GM23338 (cell line): ENCODE measurements around the gene ATAD2B. TPM values are rescaled to one million over a fixed set of nuclear protein-coding genes. Genes with fewer than 3 reads are reported as not detected.
A peak's percentile ranks its signal among the peaks of the same experiment; 100 is the strongest.

Experiments
- ATAC-seq: fragments of 200-7000 bp; cut with Tn5 transposase; 3 replicates; pipeline ENCODE4 v1.9.1; 2020
- DNase-seq: peaks from one replicate; pipeline ENCODE4 v3.0.0-alpha.2; 2015; ENCODE audit warnings: low spot score
- H2AFZ ChIP-seq: fragments of 200-600 bp; sonication (generic); 2 replicates; pipeline ENCODE4 v1.8.0; 2016; ENCODE audit warnings: antibody characterized with exemption, mild to moderate bottlenecking, moderate library complexity
- H3F3A ChIP-seq: fragments of 200-600 bp; sonication (generic); replicated peaks from 2 replicates; pipeline ENCODE4 v1.8.0; 2017; ENCODE audit warnings: antibody characterized with exemption, mixed run types, low read depth
- H3K27ac ChIP-seq: fragments of 200-600 bp; sonication (generic); 2 replicates; pipeline ENCODE4 v1.6.1; 2016; ENCODE audit warnings: low read depth
- H3K27me3 ChIP-seq: fragments of 200-600 bp; sonication (generic); 2 replicates; pipeline ENCODE4 v1.8.0; 2016; ENCODE audit warnings: mild to moderate bottlenecking, mixed run types, moderate library complexity; ENCODE audit not compliant: insufficient read depth
- H3K36me3 ChIP-seq: fragments of 200-600 bp; sonication (generic); 2 replicates; pipeline ENCODE4 v1.8.0; 2016; ENCODE audit warnings: mild to moderate bottlenecking; ENCODE audit not compliant: insufficient read depth
- H3K4me1 ChIP-seq: fragments of 200-600 bp; sonication (generic); 2 replicates; pipeline ENCODE4 v1.8.0; 2016; ENCODE audit warnings: mild to moderate bottlenecking, moderate library complexity; ENCODE audit not compliant: insufficient read depth
- H3K4me2 ChIP-seq: fragments of 200-600 bp; sonication (generic); 2 replicates; pipeline ENCODE4 v1.7.1; 2017; ENCODE audit warnings: mixed run types
- H3K4me3 ChIP-seq: fragments of 200-600 bp; sonication (generic); 2 replicates; pipeline ENCODE4 v1.6.1; 2016; ENCODE audit warnings: mixed run types
- H3K79me2 ChIP-seq: fragments of 200-600 bp; sonication (generic); replicated peaks from 2 replicates; pipeline ENCODE4 v1.8.0; 2017; ENCODE audit warnings: mild to moderate bottlenecking; ENCODE audit not compliant: insufficient read depth
- H3K9me2 ChIP-seq: fragments of 200-600 bp; sonication (generic); 2 replicates; pipeline ENCODE4 v1.8.0; 2017; ENCODE audit not compliant: insufficient read depth
- H4K20me1 ChIP-seq: fragments of 200-600 bp; sonication (generic); replicated peaks from 2 replicates; pipeline ENCODE4 v1.8.0; 2017; ENCODE audit warnings: mild to moderate bottlenecking; ENCODE audit not compliant: insufficient read depth
- H3K27ac Mint-ChIP-seq: 2 replicates; pipeline ENCODE4 v1.8.0; 2020; ENCODE audit warnings: inconsistent platforms, mild to moderate bottlenecking, moderate library complexity, mixed read lengths
- H3K27me3 Mint-ChIP-seq: 3 replicates; pipeline ENCODE4 v1.8.0; 2022; ENCODE audit warnings: low read depth, mild to moderate bottlenecking, moderate library complexity, mixed read lengths, inconsistent platforms; ENCODE audit not compliant: insufficient read depth, poor library complexity
- H3K36me3 Mint-ChIP-seq: 3 replicates; pipeline ENCODE4 v1.8.0; 2021; ENCODE audit warnings: low read depth, mild to moderate bottlenecking, inconsistent platforms, moderate library complexity, mixed read lengths
- H3K4me1 Mint-ChIP-seq: 3 replicates; pipeline ENCODE4 v1.8.0; 2020; ENCODE audit warnings: mild to moderate bottlenecking, inconsistent platforms, mixed read lengths
- H3K4me3 Mint-ChIP-seq: 3 replicates; pipeline ENCODE4 v1.8.0; 2021; ENCODE audit warnings: moderate library complexity, mild to moderate bottlenecking, inconsistent platforms, mixed read lengths
- H3K9me3 Mint-ChIP-seq: 3 replicates; pipeline ENCODE4 v1.8.0; 2020; ENCODE audit warnings: moderate library complexity, mild to moderate bottlenecking, inconsistent platforms, mixed read lengths
- CREB1 ChIP-seq: fragments of 250-450 bp; sonication (Bioruptor Pico); IDR thresholded peaks from 2 replicates; pipeline ENCODE4 v1.5.0; 2020; ENCODE audit warnings: low read depth, mild to moderate bottlenecking, moderate library complexity
- JUNB ChIP-seq: IDR thresholded peaks from one replicate; pipeline ENCODE4 v1.6.1; 2016; ENCODE audit warnings: antibody characterized with exemption; ENCODE audit not compliant: unreplicated experiment
- NANOG ChIP-seq: IDR thresholded peaks from 2 replicates; pipeline ENCODE4 v1.6.1; 2016; ENCODE audit warnings: antibody characterized with exemption, borderline replicate concordance
- POLR2AphosphoS5 ChIP-seq: IDR thresholded peaks from 2 replicates; pipeline ENCODE4 v1.6.1; 2016; ENCODE audit warnings: antibody characterized with exemption, low read depth
- STAT1 ChIP-seq: IDR thresholded peaks from one replicate; pipeline ENCODE4 v1.6.1; 2016; ENCODE audit warnings: antibody characterized with exemption; ENCODE audit not compliant: unreplicated experiment
- ZNF114 ChIP-seq: fragments of 250-450 bp; sonication (Bioruptor Pico); IDR thresholded peaks from 2 replicates; pipeline ENCODE4 v1.5.0; 2020; ENCODE audit warnings: mild to moderate bottlenecking, moderate library complexity
- ZNF331 ChIP-seq: fragments of 250-450 bp; sonication (Bioruptor Pico); IDR thresholded peaks from 2 replicates; pipeline ENCODE4 v1.5.0; 2020; ENCODE audit warnings: low read depth, mild to moderate bottlenecking, moderate library complexity
- polyA plus RNA-seq: library from polyadenylated mRNA; unstranded; fragments of >200 nt; fragmentation: Nextera tagmentation; extraction: Ambion mirVana; gene quantifications from 2 replicates; pipeline ENCODE4 v1.2.1, GENCODE V29; 2016
- total RNA-seq: library from RNA; depleted of rRNA; stranded (reverse); fragments of >200 nt; shearing (Covaris generic); gene quantifications from 2 replicates; pipeline ENCODE4 v1.2.3, GENCODE V29; 2014
- TF ChIP-seq, protein P1 (sequence below), 2 experiments: fragments of 200-600 bp in 1 of 2; sonication (generic) in 1 of 2; conservative IDR thresholded peaks; 2 replicates each; pipeline versions ENCODE4 v1.5.1 to v1.6.1; 2016 to 2017; ENCODE audit warnings: antibody characterized with exemption in 2 of 2, low read depth in 2 of 2, mild to moderate bottlenecking in 2 of 2, moderate library complexity in 1 of 2
- TF ChIP-seq, protein P2 (sequence below): IDR thresholded peaks from 2 replicates; pipeline ENCODE4 v1.6.1; 2016; ENCODE audit warnings: antibody characterized with exemption
- TF ChIP-seq, protein P3 (sequence below): IDR thresholded peaks from one replicate; pipeline ENCODE4 v1.6.1; 2018; ENCODE audit warnings: antibody characterized with exemption; ENCODE audit not compliant: unreplicated experiment

The ATAD2B gene
- total and polyA plus RNA-seq, 2 experiments from 2014 or later, result 12.4 to 19.3 TPM

DNA sequence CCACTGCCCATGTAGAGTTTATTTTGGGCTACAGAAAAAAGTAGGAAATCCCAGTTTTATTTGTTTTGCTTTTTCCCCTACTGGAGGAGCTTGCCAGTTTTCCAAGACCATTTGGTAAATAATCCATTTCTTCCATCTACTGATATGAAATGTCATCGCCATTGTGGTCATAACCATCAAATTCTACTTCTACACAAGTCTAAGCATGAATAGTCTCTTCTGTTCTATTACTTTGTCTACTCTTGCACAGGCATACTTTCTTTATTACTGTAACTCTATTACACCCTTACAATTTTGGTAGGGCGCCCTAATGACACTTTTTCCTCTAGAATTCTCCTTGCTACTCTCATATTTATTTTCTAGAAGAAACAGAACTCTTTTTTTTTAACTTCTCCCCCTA is 120.7 kb downstream of the ATAD2B start (continued):
- TF ChIP-seq CREB1 (CRISPR knock-in tag) (no peak), ZNF114 (CRISPR knock-in tag) (no peak), JUNB (no peak), NANOG (no peak), POLR2AphosphoS5 (no peak), ZNF331 (CRISPR knock-in tag) (no peak)
- TF ChIP-seq, protein P1, sequence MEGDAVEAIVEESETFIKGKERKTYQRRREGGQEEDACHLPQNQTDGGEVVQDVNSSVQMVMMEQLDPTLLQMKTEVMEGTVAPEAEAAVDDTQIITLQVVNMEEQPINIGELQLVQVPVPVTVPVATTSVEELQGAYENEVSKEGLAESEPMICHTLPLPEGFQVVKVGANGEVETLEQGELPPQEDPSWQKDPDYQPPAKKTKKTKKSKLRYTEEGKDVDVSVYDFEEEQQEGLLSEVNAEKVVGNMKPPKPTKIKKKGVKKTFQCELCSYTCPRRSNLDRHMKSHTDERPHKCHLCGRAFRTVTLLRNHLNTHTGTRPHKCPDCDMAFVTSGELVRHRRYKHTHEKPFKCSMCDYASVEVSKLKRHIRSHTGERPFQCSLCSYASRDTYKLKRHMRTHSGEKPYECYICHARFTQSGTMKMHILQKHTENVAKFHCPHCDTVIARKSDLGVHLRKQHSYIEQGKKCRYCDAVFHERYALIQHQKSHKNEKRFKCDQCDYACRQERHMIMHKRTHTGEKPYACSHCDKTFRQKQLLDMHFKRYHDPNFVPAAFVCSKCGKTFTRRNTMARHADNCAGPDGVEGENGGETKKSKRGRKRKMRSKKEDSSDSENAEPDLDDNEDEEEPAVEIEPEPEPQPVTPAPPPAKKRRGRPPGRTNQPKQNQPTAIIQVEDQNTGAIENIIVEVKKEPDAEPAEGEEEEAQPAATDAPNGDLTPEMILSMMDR (conservative IDR thresholded peaks at IDR 0.05; ENCODE audit: low read depth in 2 of 2), result no peak
- TF ChIP-seq, protein P2, sequence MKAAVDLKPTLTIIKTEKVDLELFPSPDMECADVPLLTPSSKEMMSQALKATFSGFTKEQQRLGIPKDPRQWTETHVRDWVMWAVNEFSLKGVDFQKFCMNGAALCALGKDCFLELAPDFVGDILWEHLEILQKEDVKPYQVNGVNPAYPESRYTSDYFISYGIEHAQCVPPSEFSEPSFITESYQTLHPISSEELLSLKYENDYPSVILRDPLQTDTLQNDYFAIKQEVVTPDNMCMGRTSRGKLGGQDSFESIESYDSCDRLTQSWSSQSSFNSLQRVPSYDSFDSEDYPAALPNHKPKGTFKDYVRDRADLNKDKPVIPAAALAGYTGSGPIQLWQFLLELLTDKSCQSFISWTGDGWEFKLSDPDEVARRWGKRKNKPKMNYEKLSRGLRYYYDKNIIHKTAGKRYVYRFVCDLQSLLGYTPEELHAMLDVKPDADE, result no peak

DNA sequence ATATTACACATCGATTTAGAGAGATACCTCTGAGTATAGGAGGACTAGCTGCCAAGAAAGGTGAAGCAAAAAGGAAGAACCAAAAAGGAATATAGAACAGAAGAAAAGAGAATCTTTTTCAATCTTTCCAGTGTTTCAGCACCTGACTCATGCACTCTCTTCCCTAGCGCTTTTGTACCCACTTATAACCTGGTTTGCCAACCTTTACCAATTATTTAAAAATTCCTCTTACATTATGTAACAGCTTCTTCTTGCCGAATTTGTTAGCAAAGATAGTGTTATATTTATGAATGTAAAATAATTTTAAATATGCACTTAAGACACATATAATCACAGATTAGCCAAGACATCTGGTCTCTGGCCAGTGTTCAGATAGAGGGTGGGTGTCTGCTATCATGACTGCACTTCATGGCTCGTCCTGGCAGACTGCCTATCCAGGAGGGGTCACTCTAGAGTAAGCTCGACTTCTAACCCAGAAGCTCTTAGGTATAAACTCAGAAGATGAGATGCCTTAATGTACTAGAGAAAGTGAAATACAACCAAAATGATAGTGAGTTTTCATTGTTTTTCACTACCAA is 122.9 kb downstream of the ATAD2B start:
- ATAC-seq (peak; percentile 99), DNase-seq (peak; percentile 68)
- H3K4me1 Mint-ChIP-seq, result no peaks in the 10 kb centered on the region
- no peaks in the 10 kb centered on the region for H3F3A ChIP-seq
- H3K36me3 Mint-ChIP-seq, result peaks cover 3% of the 10 kb centered on the region; the same call in 1 of the 3 replicates
- H3K27me3 ChIP-seq, result no peaks in the 10 kb centered on the region
- no peak overlapping the region for H3K27ac ChIP-seq
- H4K20me1 ChIP-seq, result no peaks in the 10 kb centered on the region
- no peak overlapping the region for H3K4me3 ChIP-seq
- H3K27ac Mint-ChIP-seq, result no peak overlapping the region
- H3K4me2 ChIP-seq, result no peak overlapping the region
- no peaks in the 10 kb centered on the region for H3K4me1 ChIP-seq
- H3K27me3 Mint-ChIP-seq, result no peaks in the 10 kb centered on the region
- no peaks in the 10 kb centered on the region for H3K9me2 ChIP-seq
- no peaks in the 10 kb centered on the region; the same call in 1 of the 2 replicates for H3K36me3 ChIP-seq
- no peaks in the 10 kb centered on the region for H3K79me2 ChIP-seq
- TF ChIP-seq, protein P1 (conservative IDR thresholded peaks at IDR 0.05; ENCODE audit: low read depth in 2 of 2), result peak; percentile 72
- TF ChIP-seq NANOG, result no peak
- TF ChIP-seq ZNF331 (CRISPR knock-in tag), result no peak
- TF ChIP-seq POLR2AphosphoS5, result no peak
- TF ChIP-seq STAT1, result no peak
- TF ChIP-seq, protein P2, result no peak
- TF ChIP-seq, protein P3, sequence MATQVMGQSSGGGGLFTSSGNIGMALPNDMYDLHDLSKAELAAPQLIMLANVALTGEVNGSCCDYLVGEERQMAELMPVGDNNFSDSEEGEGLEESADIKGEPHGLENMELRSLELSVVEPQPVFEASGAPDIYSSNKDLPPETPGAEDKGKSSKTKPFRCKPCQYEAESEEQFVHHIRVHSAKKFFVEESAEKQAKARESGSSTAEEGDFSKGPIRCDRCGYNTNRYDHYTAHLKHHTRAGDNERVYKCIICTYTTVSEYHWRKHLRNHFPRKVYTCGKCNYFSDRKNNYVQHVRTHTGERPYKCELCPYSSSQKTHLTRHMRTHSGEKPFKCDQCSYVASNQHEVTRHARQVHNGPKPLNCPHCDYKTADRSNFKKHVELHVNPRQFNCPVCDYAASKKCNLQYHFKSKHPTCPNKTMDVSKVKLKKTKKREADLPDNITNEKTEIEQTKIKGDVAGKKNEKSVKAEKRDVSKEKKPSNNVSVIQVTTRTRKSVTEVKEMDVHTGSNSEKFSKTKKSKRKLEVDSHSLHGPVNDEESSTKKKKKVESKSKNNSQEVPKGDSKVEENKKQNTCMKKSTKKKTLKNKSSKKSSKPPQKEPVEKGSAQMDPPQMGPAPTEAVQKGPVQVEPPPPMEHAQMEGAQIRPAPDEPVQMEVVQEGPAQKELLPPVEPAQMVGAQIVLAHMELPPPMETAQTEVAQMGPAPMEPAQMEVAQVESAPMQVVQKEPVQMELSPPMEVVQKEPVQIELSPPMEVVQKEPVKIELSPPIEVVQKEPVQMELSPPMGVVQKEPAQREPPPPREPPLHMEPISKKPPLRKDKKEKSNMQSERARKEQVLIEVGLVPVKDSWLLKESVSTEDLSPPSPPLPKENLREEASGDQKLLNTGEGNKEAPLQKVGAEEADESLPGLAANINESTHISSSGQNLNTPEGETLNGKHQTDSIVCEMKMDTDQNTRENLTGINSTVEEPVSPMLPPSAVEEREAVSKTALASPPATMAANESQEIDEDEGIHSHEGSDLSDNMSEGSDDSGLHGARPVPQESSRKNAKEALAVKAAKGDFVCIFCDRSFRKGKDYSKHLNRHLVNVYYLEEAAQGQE, result no peak
- no peaks in the 10 kb centered on the region for H3K9me3 Mint-ChIP-seq
- H2AFZ ChIP-seq, result no peak overlapping the region
- H3K4me3 Mint-ChIP-seq, result no peak overlapping the region
